Nephron (organoid): ENCODE results near the gene ERGIC1.

Source experiments
- H3K27ac Mint-ChIP-seq, 3 experiments: 2 replicates each; pipeline ENCODE4 v1.8.0; 2020; ENCODE audit warnings: mixed read lengths in 3 of 3, mild to moderate bottlenecking in 2 of 3, moderate library complexity in 1 of 3
- H3K27me3 Mint-ChIP-seq: 2 replicates; pipeline ENCODE4 v1.8.0; 2021; ENCODE audit warnings: low read depth, mild to moderate bottlenecking, moderate library complexity, mixed read lengths
- H3K36me3 Mint-ChIP-seq: 2 replicates; pipeline ENCODE4 v1.8.0; 2020; ENCODE audit warnings: low read depth, mixed read lengths
- H3K4me1 Mint-ChIP-seq: 2 replicates; pipeline ENCODE4 v1.8.0; 2020; ENCODE audit warnings: mixed read lengths
- H3K4me3 Mint-ChIP-seq, 3 experiments: 2 replicates each; pipeline ENCODE4 v1.8.0; 2020; ENCODE audit warnings: mild to moderate bottlenecking in 3 of 3, mixed read lengths in 3 of 3, moderate library complexity in 2 of 3
- H3K9me3 Mint-ChIP-seq: 2 replicates; pipeline ENCODE4 v1.8.0; 2020; ENCODE audit warnings: mixed read lengths
- TF ChIP-seq, protein P1 (sequence below), 3 experiments: fragments of 200-600 bp; sonication (generic); IDR thresholded peaks; one replicate each; pipeline ENCODE4 v1.5.0; 2021; ENCODE audit warnings: antibody characterized with exemption in 3 of 3; ENCODE audit not compliant: unreplicated experiment in 3 of 3

ERGIC1 gene

DNA sequence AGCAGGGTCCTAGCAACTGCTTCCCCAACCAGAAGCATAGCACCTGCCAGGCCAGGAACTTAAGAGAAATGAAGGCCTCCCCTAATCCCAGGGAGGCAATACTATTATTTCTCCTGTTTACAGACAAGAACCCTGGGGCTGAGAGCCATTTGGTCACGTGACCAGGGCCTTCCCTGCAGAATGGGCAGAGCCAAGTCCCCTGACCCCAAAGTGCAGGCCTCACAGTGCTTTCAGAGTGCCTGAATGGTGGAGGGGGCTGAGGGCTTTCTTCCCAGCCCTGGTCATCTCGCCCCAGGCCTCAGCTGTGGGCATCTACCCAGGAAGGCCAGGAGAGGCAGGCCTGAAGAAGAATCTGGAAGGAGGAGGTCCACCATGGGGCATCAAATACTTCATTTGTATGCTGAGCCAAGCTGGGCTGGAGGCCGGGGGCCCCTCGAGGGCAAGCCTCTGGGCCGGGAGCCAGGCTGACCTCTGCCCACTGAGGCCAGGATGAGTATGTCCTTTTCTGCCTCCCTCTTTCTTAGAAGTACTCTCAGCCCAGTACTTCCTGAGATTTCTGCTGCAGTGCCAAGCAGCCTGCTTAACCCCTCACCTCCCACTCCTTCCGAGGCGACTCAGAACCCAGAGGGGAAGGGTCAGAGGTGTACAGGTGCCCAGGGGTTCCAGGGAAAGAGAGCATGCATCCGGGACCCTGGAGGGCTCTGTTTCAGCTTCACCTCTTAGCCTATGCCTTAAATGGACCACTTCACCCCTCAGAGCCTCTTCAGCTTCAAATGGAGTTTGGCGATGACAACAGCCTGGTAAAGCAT, 44.2 kb upstream of the ERGIC1 start:
- Mint-ChIP-seq H3K4me3 (no peak overlapping the region), H3K27me3 (no peaks in the 10 kb centered on the region), H3K27ac (peak overlapping the region in 2 of 3 experiments; percentile 51 to 62), H3K36me3 (no peaks in the 10 kb centered on the region), H3K4me1 (peaks cover 26% of the 10 kb centered on the region), H3K9me3 (no peaks in the 10 kb centered on the region)
- TF ChIP-seq, protein P1, sequence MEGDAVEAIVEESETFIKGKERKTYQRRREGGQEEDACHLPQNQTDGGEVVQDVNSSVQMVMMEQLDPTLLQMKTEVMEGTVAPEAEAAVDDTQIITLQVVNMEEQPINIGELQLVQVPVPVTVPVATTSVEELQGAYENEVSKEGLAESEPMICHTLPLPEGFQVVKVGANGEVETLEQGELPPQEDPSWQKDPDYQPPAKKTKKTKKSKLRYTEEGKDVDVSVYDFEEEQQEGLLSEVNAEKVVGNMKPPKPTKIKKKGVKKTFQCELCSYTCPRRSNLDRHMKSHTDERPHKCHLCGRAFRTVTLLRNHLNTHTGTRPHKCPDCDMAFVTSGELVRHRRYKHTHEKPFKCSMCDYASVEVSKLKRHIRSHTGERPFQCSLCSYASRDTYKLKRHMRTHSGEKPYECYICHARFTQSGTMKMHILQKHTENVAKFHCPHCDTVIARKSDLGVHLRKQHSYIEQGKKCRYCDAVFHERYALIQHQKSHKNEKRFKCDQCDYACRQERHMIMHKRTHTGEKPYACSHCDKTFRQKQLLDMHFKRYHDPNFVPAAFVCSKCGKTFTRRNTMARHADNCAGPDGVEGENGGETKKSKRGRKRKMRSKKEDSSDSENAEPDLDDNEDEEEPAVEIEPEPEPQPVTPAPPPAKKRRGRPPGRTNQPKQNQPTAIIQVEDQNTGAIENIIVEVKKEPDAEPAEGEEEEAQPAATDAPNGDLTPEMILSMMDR (IDR thresholded peaks at IDR 0.05; ENCODE audit: unreplicated experiment in 3 of 3), result no peak

DNA sequence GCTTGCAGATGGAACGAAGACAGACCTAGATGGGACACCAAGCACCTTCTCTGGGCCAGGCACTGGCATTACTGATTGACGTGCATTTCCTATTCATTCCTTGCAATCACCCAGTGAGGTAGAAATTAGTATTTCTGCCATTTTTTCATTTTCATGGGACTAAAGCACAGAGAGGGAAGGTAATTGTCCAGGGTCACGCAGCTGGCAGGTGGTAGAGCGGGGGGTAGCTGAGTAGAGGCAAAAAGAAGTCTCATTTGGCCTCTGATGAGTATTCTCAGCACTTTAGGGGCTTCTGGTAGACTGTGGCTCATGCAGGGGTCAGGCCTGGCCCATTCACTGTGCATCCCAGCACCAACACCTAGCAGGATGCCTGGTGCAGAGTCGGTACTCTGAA, 43.6 kb upstream of the ERGIC1 start:
- no peaks in the 10 kb centered on the region for H3K9me3 Mint-ChIP-seq
- TF ChIP-seq, protein P1 (IDR thresholded peaks at IDR 0.05; ENCODE audit: unreplicated experiment in 3 of 3), result no peak
- H3K36me3 Mint-ChIP-seq, result no peaks in the 10 kb centered on the region
- H3K27ac Mint-ChIP-seq, result peak overlapping the region; percentile 15 to 62 (median 51)
- H3K4me3 Mint-ChIP-seq, result no peak overlapping the region
- H3K27me3 Mint-ChIP-seq, result no peaks in the 10 kb centered on the region
- H3K4me1 Mint-ChIP-seq, result peaks cover 32% of the 10 kb centered on the region

DNA sequence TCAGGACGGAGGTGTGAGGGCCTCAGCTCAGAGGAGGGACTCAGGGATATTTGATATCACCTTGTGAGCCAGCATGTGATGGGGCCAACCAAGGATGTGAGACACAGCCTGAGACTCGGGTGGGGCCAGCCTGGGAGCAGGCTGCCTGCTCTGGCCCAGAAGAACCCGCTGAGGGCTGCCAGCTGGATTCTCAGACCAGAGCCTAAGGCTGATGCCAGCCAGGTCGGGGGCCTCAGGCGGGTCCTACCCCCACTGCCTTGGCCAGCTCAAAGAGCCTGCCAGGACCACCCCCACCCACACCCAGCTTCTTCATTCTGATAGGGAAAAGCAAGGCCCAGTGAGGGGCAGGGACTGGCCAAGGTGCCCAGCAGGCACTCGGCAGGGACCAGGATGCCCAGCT, 42.8 kb upstream of the ERGIC1 start:
- no peaks in the 10 kb centered on the region for H3K36me3 Mint-ChIP-seq
- H3K4me1 Mint-ChIP-seq, result peaks cover 35% of the 10 kb centered on the region
- peak overlapping the region; percentile 15 to 62 (median 51) for H3K27ac Mint-ChIP-seq
- no peak overlapping the region for H3K4me3 Mint-ChIP-seq
- no peaks in the 10 kb centered on the region for H3K9me3 Mint-ChIP-seq
- TF ChIP-seq, protein P1 (IDR thresholded peaks at IDR 0.05; ENCODE audit: unreplicated experiment in 3 of 3), result no peak
- no peaks in the 10 kb centered on the region for H3K27me3 Mint-ChIP-seq

DNA sequence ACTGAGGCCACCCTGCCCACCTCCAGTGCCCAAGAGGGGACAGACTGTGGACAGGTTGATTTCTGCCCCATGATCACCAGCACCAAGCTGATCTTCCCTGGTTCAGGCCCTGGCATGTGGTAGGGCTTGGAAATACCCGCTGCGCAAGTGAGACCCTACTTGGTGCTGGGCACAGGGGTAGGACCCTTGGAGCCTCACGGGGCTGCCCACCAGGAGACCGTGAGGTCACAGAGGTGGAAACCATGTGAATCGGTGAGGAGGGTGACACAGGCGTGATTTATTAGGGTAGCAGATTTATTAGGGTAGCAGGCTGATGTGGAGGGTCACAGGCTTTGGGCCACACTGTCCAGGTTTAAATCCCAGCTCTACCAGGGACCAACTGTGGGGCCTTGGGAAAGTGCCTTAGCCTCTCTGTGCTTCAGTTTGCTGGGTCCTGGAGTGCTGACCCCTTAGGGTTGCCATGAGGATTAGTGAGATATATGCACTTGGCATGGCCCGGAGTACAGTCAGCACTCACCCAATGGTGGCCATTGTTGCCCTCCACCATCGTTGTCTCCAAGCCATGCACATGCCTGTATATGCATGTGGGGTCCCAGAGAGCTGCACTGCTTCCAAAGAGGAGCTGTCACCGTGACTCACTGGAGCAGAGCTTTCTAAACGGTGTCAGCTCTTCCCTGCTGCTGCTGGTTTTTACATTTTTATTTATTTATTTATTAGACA, 42.2 kb upstream of the ERGIC1 start:
- peaks cover 40% of the 10 kb centered on the region for H3K4me1 Mint-ChIP-seq
- no peak overlapping the region for H3K4me3 Mint-ChIP-seq
- TF ChIP-seq, protein P1 (IDR thresholded peaks at IDR 0.05; ENCODE audit: unreplicated experiment in 3 of 3), result no peak

DNA sequence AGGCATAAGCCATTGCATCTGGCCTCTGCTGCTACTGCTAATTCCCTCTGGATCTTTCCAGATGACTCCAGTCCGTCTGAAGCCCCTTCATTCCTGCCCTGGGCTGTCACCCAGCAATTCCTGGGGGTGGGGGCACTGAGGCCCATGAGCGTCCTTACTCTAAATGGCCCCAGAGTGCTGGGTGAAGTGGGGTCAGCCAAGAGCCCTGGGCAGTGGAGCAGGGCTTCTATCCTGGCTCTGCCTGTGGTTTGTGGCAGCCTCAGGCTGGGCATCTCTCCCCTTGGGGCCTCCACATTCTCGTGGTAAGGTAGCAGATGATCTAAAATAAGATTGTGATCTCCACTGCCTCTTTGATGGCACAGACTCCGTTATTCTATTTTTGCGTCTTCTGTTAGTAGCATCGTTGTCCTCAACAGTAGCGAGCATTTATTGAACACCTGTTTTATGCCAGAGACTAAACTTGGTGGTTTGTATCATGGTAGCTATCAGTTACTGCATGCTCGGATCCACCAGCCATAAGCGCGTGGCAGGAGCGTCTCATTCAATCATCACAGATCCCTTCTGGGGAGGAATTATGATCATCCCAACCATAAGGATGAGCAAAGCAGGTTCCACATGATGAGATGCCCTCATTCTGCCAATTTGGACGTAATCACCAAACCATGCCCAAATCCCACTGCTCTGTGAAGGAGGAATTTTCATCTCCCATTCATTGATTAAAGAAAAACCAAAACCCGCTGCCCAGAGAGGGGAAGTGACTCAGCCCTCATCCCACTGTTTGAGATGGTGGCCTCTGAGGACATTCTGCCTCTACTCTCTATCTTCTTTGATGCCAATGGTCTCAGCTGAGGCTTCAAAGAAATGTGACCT, 41.1 kb upstream of the ERGIC1 start:
- Mint-ChIP-seq H3K4me1 (peaks cover 40% of the 10 kb centered on the region), H3K27ac (peak overlapping the region; percentile 15 to 90 (median 69))

More for the DNA sequence above, 42.2 kb upstream of the ERGIC1 start:
- Mint-ChIP-seq H3K27ac (no peak overlapping the region), H3K36me3 (no peaks in the 10 kb centered on the region), H3K27me3 (no peaks in the 10 kb centered on the region), H3K9me3 (no peaks in the 10 kb centered on the region)

More for the DNA sequence above, 41.1 kb upstream of the ERGIC1 start:
- no peaks in the 10 kb centered on the region for H3K27me3 Mint-ChIP-seq
- TF ChIP-seq, protein P1 (IDR thresholded peaks at IDR 0.05; ENCODE audit: unreplicated experiment in 3 of 3), result no peak
- no peaks in the 10 kb centered on the region for H3K36me3 Mint-ChIP-seq
- H3K4me3 Mint-ChIP-seq, result no peak overlapping the region
- no peaks in the 10 kb centered on the region for H3K9me3 Mint-ChIP-seq
